A204.1 (cell line): ENCODE data around the gene ELK1.

Experiments
- FAIRE-seq: peaks from 2 replicates; lab custom pipeline; 2012; peaks lifted over from hg19 to GRCh38; lab: Jason Lieb, UNC

ELK1 gene

DNA sequence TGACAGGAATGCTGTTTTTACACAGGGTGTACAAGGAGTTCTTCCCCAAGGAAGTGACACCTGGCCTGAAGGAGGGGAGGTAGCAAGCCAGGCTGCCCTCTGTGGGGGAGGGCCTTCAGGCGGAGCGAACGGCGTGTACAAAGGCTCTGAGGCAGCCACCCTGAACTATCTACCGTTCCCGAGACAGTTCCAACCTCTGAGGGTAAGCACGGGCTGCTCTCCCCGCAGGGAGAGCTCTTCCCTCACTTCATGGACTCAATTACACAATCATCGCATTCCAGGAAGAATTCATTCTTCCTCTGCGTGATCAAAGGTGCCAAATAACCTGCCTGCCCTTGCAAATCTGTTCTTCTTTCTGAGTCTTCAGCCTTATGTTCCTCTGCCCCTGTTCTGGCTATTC lies 4.8 kb downstream of the ELK1 start:
- no peak for FAIRE-seq

DNA sequence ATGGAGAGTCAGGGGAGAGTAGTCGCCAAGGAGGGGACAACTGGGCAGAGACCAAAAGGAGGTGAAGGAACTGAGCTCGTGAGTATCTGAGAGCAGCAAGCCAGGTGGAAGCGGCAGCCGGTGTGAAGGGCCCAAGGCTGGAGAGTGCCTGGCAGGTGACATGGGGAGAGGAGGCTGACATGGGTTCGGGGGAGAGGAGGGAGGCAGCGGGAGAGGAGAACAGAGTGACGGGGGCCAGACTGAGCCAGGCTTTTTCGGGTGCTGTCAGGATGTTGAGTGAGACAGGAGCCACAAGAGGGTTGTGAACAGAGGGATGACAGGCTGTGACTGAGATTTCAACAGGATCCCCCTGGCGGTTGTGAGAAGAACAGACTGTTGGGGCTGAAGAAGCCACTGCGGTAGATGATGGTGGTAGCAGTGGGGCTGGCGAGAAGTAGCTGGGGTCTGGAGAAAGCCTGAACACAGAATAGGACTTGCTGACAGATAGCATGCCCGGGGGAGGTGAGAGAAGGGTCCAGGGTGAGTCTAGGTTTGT lies 5.7 kb downstream of the ELK1 start:
- no peak for FAIRE-seq

DNA sequence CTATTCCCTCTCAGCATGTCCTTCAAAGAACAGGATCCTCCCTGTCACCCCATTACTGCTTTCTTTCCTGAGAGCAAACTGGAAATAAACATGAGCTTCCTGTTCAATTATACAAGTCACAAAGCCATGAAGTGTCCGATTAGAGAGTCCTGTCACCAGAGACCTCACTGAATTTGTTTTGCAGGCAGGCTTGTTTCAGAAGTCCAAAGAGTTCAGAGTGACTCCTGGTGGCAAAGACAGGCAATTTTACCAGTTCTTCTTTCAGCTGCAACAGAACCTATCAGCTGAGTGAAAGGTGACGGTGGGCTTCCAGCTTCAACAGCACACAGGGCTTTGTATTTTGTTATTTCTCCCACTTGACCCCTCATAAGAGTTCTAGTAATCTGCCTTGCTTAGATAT lies 6.4 kb downstream of the ELK1 start:
- FAIRE-seq: no peak

DNA sequence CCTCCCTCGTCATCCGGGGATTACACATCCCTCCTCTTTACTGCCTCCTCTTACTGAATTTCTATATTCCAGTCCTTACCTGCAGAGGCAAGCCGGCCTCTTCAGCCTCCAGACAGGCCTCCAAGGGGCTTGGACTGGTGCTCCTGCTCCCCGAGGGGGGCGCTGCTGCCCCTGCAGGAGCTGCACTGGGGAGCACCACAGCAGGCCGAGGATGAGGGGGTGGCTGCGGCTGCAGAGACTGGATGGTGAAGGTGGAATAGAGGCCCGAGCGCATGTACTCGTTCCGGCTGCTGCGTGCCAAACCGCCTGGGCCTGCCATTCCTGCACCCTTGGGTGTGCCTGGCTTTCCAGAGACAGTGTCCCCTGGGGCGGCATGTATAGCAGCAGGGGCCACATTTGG lies 11.5 kb downstream of the ELK1 start:
- FAIRE-seq: no peak

DNA sequence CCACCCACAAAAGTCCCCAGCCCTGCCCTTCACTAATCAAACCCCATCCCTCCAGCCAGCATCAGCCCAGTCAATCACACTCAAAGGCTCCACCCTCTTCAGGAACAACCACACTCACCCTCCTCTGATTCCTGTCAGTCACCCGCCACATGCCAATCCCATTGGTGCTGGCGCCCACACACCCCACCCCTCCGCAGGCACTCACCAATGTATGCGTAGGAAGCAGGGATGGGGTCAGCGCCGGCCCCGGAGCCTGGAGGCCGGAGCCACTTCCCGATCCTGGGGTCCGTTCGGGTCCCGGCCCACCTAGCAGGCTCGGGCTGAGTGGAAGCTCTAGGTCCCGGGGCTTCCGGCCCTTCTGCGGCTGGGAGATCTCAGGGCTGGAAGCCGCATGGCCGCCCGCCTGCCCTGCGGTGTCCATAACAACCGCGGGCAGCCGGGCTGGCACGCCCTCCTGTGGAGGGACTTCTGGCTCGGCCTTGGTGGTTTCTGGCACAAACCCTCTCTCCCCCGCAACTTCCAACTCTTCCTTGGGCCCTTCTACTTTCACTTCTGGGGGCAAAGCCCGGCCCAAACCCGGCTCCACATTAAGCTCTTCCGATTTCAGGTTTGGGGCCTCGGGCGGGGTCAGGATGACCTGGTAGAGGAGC lies 12.7 kb downstream of the ELK1 start:
- no peak for FAIRE-seq

DNA sequence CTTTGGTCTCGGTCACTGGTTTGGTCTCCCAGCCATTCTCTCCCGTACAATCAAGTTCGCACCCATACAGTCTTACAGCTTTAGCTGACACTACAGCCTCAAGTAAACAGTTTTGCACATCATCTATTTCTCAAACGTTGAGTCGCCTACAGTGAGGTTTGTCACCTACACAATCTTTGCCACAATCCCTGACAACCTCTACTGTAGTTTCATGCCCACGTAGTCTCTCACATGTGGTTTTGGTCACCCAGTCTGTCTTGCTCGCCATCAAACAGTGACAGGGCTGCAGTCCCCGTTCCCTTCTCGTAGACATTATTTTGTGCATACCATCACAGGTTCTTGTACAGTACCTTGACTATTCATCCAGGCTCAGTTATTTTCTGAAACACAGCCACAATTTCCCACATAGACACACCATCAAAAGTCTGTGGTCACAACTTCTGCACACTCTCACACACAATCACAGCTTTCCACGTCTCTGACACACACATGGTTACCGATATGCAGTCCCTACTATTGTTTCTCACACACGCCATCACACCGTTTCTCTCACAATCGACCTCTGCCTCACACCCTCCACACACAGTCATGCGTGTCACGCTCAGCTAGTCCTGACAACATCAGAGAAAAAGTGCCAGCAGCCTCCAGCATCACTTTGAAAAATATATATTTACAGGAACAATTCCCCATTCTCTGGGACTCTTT lies 15.3 kb downstream of the ELK1 start:
- no peak for FAIRE-seq

DNA sequence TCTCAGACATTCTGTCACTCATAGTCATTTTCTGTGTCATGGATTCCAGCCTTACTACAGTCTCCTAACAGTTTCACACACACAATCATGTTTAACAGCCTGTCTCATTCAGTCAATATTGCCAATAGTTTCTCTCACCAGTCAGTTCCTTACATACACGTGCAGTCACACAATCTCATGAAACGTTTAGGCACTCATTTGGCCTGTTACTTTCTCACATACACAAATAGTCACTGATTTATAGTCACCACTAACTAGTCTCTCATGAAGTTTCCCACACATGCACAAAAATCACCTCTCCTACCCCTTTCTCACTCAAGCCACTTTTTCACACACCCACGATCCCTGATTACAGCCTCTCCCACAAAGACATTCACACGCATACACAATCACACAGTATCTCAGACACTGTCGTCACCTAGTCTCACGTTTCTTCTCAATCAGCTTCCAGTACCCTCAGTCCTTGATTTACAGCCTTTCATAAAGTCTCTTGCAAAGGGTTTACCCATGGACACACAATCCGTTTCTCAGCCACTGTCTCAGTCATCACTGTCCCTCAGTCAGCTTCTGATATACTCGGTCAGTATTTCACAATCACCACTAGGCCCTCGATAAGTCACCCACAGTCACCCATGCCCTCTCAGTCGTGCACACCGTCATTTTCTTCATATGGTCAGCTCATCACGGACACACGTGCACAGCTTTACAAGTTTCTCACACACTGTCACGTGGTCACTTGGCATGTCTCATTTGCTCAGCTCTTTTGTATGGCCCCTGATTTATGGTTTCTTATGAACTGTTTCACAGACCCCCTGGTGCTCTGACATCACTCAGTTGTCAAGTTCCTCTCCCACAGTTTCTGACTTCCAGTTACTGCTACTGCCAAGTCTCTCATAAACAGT lies 16.4 kb downstream of the ELK1 start:
- FAIRE-seq: no peak

DNA sequence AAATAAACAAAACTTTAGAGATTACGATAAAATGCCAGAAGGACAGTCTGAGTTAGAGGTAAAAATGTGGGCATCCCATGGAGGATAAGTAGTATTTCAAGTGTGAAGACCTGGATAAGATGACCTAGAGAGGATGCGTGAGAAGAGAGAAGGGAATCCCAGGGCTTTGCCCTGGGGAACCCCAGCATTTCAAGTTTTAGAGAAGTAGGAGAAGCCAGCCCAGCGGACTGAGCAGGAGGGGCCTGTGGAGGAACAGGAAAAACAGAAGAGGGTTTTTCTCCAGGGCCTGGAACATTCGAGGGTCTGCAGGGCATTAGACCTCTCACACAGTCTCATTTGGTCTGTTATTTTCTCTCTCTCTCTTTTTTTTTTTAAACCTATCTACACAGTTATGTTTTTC lies 17.7 kb downstream of the ELK1 start:
- FAIRE-seq: no peak

DNA sequence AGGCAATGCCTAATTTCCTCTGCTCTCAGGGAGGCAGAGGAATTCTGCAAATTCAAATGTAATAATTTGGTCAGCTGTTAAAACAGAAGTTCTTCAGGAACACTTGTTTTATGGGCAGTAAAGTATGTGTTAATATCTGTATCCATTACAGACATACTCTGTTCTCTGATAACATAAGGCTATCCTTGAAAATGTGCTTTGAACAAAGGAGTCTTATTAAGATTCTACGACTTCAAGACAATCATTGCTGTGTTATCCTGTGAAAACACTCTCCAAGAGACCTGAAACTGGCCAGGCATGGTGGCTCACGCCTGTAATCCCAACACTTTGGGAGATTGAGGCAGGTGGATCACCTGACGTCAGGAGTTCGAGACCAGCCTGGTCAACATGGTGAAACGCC lies 18.7 kb downstream of the ELK1 start:
- no peak for FAIRE-seq

DNA sequence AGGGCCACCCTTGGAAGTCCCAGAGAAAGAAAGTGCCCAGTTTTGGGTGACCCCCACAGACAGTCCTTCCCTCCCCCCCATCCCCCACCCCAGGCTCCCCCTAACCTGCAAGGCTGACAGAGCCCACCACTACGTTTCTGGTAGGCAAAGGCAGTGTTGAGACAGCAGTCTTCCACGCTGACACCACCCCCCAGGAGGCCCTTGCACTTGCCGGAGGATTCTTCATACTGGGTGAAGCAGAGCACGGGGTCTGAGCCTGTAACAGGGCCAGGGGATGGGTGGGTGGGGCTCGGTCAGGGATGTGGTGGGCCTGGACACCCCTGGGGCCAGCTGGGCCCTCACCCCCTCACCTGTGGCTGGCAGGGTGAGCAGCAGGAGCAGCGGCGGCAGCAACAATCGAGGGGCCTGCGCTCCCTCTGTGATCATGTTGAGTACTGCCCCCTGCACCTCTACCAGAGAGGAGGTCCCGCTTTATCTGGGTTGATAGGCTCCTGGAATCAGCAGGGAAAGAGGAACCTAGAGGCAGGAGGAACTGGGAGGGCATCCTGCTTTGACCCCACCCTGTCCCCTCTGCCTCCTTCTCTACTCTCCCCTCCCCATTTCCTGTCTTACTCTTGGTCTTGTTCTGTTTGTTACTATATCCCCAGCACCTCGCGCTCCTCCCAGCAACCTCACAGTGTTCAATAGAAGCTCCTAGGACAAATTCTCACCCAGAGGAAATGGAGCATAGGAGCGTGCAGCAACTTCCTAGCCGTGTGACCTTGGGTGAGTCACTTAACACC lies 20.8 kb downstream of the ELK1 start, which contains the start of gene CFP:
CFP (minus strand) TSS at position 512 of the 782 bp plus-strand sequence; CDS start at position 426, 86 bp downstream.
- FAIRE-seq: no peak

DNA sequence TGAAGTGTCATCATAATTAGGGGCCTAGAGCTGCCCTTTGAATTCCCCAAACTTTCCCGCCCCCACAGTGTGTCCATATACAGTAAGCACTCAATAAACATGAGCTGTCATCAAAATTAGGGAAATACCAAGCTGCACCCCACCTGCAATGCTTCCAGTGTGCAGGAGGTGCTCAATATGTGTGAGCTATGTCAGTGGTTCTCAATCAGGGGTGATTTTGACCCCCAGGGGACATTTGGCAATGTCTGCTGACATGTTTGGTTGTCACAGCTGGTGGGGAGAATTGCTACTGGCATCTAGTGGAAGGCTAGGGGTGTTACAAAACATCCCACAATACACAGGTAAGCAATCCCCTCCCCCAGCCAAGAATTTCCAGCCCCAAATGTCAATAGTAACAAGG lies 21.4 kb downstream of the ELK1 start:
- no peak for FAIRE-seq

DNA sequence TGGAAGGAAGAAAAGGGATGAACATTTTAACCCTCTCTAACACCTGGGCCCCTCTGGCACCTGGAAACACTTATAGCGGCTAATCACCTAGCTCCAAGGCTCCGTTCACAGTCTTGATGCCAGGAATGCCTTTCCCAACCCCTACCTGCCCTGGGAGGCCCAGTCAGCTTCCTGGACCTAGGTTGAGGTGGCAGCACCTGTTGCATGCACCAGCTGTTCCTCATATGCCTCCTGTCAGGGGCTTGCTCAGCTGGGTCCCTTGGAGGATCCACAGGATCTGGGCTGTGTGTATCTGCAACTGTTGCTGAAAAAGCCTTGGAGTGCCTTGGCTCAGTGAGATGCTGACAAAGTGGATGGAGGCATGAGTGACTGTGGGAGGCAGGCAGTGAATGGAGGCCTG lies 25.0 kb downstream of the ELK1 start:
- FAIRE-seq: no peak

DNA sequence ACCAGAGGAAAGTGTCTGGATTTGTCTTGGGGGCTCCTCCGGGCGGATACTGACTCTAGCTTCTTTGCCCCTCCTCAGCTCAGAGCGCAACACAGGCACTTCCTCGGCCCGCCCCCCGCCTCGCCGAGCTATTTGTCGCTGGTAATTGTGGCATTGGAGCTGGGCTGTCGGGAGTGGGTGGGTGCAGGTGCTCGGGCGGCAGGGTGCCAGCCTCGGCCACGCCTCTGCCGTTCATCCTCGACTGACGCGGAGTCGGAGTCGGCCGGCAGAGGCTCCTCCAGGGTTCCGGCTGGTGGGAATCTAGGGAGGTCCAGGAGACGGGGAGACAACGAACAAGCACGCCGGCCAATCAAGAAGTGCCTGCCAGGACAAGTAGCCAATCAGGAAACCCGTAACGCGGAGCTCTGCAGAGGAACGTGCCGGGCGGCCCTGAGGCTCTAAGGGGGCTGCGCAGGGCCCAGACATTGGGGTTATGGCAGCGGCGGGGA lies 26.8 kb downstream of the ELK1 start:
- FAIRE-seq: no peak

DNA sequence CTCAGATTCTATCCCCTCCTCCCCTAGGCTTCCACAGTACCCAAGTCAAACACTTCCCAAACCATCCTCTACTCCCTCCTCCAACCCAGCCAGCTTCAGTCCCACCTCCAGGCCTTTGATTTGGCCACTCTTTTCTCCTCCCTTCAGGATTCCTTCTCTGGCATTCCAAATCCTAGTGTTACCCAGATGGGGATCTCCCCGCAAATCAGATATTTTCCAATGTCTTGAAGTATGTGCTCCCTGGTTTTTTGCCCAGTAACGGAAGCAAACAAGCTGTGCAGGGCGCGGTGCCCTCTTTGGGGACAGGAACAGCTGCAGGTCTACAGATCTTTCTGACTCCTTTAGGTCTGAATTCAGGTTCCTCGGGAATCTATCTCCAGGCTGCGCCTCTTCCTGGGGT lies 28.5 kb downstream of the ELK1 start:
- FAIRE-seq: no peak

DNA sequence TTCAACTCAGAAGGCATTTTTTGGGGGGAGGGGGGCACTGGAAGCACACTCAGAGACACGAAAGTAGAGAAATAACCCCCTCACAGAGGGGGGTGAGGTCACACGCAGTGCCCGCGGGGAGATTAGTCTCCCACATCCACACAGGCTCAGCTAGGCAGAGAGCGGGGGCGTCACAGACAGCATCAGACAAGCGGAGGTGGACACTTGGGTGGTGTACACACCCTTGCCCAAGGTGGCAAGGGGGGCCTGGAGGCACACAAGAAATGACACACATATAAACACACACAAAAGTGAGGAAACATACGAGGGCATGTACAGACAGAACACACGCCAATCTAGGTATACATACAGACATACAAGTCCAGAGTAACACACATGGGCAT lies 30.1 kb downstream of the ELK1 start:
- FAIRE-seq: no peak

DNA sequence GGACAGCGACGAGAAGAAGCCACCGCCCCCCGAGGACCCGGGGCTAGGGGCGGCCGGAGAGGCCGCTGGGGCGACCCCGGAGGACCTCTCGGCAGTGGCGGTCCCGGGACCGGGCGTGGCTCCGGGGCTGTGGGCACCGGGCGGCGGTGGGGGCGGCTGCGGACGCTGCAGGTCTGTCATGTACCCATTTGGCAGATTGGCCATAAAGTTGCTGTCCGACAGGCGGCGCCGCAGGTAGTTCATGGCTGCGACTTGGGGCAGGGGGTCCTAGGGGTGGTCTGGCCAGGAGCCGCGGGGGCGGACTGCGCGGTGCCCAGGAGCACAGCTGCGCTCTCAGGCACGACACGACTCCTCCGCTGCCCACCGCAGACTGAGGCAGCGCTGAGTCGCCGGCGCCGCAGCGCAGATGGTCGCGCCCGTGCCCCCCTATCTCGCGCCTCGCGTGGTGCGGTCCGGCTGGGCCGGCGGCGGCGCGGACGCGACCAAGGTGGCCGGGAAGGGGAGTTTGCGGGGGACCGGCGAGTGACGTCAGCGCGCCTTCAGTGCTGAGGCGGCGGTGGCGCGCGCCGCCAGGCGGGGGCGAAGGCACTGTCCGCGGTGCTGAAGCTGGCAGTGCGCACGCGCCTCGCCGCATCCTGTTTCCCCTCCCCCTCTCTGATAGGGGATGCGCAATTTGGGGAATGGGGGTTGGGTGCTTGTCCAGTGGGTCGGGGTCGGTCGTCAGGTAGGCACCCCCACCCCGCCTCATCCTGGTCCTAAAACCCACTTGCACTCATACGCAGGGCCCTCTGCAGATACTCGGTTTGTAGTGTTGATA lies 30.7 kb downstream of the ELK1 start, which contains the start of gene SYN1:
SYN1 (minus strand) TSS at position 372 of the 817 bp plus-strand sequence; CDS start at position 243, 129 bp downstream.
- FAIRE-seq: no peak

DNA sequence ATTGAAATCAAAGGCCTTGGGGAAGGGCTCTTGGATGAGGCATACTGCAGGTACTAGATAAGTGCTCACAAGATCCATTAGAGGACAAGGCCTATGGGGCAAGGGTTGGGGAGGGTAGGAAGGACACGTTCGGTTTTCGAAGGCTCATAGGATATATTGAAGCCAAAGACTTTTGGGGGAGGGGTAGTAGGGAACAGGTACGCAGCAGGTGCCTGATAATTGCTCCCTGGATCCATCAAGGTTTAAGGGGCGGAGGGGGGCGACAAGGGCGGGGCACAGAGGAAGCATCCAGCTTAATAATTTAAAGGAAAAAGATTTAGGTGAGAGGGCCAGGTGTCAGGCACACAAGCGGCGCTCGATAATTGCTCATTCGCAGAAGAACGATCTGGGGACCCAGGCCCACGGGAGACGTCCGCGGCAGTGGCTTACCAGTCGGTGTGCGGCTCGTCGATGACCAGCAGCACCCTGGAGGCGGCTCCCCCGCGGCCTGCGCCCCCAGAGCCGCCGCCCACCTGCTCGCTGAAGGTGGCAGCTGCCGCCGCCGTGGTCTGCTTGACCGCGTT lies 31.4 kb downstream of the ELK1 start:
- no peak for FAIRE-seq

DNA sequence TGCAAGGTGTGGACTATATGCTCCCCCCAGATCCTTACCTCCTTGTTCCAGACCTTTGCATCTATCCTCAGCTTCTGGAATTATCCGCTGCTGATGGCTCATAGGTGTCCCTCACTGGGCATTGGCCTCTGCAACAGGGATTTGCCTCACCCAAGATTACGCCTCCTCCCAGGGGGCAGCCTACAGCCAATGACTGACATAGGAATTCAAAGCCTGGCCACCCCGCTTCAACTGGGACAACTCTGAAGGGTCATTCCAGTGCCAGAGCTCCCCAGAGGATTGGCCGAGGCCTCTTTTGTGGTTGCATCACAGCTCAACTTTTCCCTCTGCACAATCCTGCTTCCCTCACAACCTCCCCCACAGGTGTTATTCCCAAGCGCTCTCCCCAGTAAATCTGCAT lies 35.7 kb downstream of the ELK1 start:
- no peak for FAIRE-seq

DNA sequence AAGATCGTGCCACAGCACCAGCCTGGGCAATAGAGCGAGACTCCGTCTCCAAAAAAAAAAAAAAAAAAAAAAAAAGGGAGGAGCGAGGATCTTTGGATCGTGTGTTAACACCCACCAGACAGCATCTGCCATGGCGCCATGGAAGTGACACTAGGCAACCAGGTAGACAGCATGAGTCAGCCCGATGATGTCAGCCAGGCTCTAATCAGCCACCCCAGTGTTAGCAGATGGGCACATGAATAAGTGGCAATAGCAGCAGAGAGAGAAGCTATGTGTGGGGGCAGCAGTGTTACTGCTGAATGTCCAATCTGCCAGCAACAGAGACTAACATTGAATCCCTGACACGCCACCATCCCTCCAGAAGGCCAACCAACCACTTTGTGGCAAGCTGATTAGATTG lies 37.3 kb downstream of the ELK1 start:
- no peak for FAIRE-seq

DNA sequence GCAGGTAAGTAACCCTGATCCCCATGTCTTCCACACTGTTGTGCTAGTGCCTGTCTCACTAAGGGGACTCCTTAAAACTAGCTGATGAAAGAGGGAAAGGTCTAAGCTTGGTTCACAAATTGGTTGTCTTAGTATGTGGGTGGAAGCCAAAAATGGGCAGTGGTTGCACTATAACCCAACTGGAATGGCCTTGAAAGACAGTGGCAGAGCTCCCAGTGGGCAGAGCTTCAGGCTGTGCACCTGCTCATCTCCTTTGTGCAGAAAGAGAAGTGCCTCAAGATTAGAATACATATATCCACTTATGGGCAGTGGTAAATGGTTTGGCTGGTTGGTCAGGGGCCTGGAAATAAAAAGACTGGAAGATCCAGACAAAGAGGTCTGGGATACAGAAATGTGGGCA lies 37.9 kb downstream of the ELK1 start:
- no peak for FAIRE-seq

DNA sequence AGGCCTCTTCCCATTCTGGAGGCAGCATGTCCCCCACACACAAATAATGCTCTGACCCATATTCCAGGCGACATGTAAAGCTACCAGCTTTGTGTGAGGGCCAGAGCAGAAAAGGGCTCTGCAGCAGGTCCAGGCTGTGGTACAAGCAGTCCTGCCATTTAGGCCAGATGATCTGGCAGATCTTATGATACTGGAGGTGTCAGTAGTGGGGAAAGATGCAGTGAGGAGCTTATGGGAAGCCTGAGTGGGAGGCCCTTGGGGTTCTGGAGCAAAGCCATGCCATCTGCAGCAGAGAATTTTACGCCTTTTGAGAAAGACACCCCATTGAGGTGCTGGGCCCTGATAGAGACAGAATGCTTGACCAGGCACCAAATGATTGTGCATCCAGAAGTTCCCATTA lies 38.4 kb downstream of the ELK1 start:
- FAIRE-seq: no peak
